Mucosa of gallbladder (tissue), 1 donor: Measurements from ENCODE around the gene SRRM5. TPM values are rescaled to one million over a fixed set of nuclear protein-coding genes. Genes with fewer than 3 reads are reported as not detected.
"Not testable (repeated sequence)": the region's sequence is repeated elsewhere in the genome, so short reads cannot be mapped to it uniquely, and the experiment has no call there.

Experiments used
- DNase-seq: peaks from one replicate; pipeline ENCODE4 v3.0.0-alpha.2; 2020; ENCODE audit warnings: low spot score
- total RNA-seq: library from RNA; stranded (reverse); gene quantifications from one replicate; pipeline ENCODE4 v1.2.1, GENCODE V29; 2021
- donor health status: DM: no; HTN: no; CAD: no.

The SRRM5 gene
- total RNA-seq, 1 donor from 2014 or later, result 0.52 TPM

DNA sequence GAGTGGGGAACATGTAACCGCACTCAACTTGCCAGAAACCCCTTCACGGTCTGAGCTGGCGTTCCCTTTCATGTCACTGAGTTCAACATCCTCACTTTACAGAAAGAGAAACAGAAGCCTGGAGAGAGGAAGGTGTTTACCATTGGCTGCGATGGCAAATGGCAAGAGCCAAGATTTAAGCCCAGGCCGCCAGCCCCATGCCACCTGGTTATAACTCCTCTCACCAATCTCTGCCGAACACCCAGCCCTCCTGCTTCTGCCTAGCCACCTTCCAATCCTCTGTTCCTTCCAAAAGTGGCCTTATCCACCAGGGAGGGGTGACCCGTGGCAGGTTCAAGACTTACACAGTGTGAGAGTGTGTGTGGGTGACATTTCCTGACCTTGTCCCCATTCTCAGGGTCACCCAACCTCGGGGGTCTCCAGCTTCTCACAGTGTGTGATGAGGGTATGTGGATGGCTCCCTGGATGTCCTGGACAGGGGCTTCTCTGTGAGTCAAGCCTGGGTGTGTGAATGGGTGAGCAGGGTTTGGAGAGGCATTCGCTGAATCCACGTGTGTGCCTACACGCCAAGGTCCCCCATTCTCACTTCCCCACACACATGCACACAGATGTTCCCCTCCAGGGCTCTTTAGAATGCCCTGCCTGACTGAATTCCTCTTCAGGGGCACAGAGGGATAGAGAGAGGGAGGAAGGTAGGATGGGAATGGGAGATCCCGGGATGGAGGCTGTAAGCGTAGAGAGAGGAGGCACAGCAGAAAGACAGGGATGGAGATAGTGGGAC, 26.5 kb downstream of the SRRM5 start:
- no peak for DNase-seq

DNA sequence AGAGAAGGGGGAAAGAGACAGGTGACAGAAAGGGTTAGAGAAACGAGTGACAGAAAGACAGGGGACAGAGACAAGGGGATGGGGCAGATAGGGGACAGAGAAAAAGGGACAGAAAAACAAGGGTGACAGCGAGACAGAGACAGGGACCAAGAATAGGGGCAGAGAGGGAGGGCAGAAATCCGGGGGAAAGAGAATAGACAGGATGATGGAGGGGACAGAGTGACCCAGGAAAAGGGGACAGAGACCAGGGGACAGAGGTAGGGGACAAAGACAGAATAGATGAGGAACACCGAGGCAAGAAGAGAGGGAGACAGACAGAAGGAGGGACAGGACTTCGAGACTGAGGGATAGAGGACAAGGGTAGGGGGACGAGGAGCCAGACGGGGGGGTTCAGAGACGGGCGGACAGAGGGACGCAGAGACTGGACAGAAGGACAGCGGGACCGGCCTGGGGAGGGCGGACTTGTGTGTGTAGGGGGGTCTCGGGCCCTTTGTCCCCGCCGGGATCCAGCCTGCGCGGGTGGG, 27.2 kb downstream of the SRRM5 start:
- no peak for DNase-seq

DNA sequence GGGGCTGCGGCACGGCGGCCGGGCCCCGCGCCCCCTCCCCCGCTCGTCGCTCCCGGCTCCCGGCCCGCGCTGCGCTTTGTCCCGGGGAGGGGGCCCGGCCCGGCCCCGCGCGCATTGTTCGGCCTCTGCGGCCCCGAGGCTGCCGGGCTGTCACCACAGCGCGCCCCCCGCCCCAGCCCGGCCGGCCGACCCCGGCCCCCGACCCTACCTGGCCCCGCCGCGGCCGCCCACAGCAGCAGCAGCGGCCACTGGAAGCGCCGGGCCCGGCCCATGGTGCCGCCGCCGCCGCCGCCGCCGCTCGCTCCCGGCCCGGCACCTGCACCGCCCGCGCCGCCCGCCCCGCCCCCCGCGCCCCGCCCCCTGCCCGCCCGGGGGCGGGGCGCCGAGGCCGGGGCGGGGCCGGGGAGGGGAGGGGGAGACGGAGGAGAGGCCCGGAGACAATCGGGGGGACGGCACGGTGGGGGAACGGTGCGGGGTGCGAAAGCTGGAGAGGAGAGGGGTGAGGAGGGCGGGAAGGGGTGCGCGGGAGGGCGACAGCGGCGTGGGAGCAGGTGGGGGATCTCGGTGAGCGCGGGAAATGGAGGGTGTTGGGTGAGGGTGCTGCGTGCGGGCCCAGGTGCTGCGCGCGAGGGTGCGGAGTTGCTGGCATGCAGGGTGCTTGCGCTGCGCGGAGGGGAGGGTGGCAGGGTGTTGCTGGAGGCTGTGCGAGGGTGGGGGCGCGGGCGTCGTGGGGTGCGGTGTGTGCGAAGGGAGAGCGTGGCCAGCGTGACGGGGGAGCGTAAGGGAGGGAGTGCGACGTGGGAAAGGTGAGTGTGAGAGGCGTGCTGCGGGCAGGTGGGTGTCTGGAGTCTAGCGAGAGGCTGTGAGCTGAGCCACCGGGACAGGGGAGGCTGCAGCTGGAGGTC, 27.9 kb downstream of the SRRM5 start, which contains the start of gene CADM4:
Gene CADM4 (minus strand): TSS at position 332 of the 905 bp plus-strand sequence. CDS start 60 bp downstream, at position 272.
- DNase-seq, result no peak

DNA sequence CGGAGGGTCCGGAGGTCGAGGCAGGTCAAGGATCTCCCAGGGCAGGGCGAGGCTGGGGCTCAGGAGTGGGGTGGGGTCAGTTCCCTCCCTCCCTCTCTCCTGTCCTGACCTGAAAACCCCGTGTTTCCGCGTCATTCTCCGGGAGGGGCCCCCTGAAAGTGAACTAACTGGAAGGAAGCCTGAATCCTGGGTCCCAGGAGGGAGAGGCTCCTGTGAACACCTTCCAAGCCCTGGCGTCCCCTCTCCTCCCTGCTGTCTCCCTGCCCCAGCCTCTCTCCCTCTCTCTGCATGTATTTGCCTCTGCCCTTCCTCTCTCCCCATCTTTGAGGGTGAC, 28.5 kb downstream of the SRRM5 start:
- DNase-seq, result no peak

DNA sequence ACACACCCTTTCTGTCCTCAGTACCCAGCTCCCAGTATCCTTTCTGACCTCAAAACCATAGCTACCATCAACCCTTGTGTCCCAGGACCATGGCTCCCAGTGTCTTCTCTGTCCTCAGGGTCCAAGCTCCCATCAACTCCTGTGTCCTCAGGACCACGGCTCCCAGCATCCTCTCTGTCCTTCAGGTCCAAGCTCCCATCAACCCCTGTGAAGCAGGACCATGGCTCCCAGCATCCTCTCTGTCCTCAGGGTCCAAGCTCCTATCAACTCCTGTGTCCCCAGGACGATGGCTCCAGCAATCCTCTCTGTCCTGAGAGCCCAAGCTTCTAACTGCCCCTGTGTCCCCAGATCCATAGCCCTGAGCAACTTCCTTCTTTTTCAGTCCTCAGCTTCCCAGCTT, 29.4 kb downstream of the SRRM5 start:
- no peak for DNase-seq

DNA sequence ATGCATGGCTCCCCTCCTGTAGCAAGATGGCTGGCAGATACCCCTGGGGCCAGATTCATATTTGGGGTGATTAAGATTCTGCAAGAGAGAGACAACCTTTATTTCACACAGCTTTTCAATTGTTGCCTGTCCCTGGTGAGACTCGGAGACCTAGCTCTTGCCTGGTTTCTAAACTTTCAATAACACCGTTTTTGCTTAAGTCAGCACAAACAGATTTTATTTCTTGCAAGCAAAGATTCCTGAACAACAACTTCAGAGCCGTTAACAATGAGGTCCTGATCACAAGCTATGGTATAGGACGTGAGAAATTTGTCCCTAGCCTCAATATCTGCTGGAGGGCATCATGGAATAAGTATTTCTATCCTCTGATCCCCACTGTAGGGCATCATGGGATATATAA, 30.6 kb downstream of the SRRM5 start:
- no peak for DNase-seq

DNA sequence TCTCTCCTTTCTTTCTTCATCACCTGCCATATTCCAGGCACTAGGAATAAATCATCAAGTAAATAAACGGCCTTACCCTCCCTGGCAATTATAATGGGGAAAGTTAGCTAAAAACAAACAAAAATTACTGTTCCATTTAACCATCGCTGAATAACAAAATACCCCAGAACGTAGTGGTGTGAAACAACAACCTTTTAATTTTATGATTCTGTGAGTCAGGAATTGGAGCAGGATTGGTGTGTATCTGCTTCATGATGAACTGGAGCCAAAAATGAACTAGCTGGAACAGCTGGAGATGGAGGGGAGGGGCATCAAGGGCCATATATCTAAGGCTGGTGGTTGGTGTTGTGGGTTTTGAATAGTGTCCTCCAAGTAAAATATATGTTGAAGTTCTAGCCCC, 31.4 kb downstream of the SRRM5 start:
- DNase-seq, result no peak

DNA sequence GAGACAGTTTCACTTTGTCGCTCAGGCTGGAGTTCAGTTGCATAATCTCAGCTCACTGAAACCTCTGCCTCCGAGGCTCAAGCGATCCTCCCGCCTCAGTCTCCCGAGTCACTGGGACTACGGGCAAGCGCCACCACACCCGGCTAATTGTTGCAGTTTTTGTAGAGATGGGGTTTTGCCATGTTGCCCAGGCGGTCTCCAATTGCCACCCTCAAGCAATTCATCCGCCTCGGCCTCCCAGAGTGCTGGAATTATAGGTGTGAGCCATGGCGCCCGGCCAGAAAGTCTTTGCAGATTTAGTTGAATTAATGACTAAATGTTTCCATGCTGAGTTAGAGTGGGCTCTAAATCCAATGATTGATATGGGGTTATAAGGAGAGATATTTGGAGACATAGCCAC, 32.3 kb downstream of the SRRM5 start:
- DNase-seq, result no peak

DNA sequence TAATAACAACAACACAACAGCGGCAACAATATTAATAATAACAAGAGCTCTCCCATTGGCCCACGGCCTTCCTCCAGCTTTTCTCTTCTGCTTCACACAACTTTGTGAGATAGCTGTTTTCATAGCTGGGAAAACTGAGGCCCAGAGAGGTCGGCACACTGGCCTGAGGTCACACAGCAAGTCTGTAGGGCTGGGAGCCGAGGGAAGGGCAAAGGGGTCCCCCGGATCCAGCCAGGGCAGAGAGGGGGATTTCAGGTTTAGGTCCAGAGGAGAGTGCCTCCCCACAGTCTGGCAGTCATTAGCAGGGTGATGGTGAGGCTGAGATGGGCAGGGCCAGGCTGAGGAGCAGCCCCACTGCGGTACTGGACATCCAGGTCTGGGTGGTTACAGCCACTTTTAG, 36.7 kb downstream of the SRRM5 start:
- no peak for DNase-seq

DNA sequence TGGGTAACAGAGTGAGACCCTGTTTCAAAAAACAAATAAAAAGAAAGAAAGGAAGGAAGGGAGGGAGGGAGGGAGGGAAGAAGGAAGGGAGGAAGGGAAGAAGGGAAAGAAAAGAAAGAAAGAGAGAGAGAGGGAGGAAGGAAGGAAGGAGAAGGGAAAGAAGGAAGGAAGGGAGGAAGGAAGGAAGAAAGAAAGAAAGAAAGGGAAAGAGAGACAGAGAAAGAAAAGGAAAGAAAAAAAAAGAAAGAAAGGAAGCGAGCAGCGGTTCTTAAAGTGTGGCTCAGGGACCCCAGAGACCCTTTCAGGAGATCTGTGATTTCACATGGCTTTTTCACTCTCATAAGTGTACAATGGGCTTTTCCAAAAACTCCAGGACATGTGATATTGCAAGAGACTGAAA, 37.6 kb downstream of the SRRM5 start:
- no peak for DNase-seq

DNA sequence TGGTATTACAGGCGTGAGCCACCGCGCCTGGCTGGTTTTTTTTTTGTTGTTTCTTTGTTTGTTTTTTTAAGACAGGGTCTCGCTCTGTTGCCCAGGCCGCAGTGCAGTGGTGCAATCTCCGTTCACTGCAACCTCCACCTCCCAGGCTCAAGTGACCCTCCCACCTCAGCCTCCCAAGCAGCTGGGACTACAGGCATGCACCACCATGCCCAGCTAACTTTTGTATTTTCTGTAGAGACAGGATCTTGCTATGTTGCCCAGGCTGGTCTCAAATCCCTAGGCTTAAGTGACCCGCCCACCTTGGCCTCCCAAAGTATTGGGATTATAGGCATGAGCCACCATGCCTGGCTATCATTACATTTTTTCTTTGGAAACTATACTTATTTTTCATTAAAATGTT, 38.4 kb downstream of the SRRM5 start:
- not testable (repeated sequence) for DNase-seq

DNA sequence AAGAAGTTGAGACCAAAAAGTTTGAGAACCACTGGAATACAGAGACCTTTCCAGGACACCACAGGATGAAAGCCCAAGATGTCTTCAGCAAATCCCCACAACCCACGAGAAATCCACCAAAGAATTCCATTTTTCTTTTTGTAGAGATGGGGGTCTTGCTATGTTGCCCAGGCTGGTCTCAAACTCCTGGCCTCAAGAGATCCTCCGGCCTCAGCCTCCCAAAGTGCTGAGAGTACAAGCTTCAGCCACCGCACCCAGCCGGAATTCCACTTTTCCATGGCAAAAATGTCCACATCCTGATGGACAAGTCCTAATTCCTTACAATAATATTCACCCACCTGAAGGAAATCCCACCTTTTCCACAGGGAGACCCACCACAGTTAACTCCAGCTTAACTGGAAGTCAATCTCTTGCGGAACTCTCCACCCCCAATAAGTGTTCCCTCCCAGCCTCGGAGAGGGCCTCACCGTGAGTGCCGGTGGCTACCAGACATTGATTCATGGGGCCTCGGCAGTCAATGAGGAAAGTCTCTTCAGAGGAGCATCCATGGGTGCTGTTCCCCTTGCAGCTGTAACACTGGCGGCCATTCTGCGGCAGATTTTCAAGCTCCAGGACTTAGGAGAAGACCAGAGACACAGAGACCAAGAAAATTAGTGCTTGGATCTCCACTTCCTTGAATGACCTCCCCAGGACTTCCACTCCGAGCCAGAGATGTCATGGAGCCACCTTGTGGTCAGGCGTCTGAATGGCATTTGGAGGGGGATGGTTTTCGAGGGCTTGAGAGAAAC, 40.1 kb downstream of the SRRM5 start:
- peak; percentile 61 for DNase-seq

DNA sequence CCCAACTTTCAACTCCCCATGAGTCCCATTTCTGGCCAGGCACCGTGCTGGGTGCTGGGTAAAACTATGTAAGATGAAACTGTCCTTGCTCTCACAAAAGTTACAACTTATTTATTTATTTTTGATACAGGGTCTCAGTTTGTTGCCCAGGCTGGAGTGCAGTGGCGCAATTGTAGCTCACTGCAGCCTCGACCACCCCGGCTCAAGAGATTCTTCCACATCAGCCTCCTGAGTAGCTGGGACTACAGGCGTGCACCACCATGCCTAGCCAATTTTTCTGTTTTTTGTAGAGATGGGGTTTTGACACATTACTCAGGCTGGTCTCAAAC, 40.6 kb downstream of the SRRM5 start:
- DNase-seq, result no peak

DNA sequence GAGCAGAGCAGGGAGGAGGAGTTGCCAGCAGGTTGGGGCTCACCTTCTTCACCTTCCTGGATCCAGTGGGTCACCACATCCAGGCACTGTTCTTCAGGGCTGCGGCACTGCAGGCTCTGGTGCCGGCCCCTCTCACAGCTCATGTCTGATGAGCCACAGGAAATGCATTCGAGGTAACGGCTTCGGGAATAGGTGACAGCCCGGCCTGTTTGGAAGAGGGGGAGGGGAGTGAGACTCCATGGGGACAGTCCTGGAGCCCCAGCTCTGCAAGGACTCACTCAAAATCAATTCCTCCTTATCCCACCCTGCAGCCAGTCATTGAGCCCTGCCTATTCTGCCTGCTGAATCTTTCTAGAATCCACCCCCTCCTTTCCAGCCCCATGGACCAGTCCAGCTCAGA, 44.5 kb downstream of the SRRM5 start:
- DNase-seq, result no peak

DNA sequence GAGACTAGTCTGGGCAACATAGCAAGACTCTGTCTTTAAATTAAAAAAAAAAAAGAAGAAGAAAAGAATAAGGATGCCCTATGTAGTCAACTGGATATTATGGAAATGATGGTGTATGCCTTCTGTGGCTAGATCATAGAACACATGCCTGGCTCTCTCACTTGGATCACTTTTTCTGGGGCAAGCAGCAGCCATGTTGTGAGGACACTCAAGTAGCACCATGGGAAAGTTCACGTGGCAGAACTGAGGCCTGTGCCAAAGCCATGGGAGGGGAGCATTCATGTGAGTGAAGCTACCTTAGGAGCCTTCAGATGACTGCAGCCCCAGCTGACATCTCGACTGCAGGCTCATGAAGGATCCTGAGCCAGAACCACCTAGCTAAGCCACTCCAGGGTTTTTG, 46.1 kb downstream of the SRRM5 start:
- DNase-seq, result no peak

DNA sequence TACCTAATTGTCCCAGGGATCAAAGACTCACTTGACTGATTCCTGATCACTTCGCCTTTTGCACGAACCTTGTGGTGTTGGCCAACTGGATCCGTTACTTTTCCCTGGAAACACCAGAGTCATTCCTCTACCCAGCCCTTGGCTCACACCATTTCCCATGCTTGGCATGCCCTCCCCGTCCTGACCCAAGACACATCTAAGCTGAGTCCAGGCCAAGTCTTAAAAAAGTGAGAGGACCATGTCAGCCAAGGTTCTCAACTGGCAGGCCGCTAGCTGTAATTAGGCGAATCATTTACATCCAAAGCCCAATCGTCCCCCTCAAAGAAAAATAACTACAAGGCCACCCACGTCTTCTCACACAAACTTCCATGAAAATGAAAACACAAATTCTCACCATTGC, 46.6 kb downstream of the SRRM5 start:
- DNase-seq, result no peak

DNA sequence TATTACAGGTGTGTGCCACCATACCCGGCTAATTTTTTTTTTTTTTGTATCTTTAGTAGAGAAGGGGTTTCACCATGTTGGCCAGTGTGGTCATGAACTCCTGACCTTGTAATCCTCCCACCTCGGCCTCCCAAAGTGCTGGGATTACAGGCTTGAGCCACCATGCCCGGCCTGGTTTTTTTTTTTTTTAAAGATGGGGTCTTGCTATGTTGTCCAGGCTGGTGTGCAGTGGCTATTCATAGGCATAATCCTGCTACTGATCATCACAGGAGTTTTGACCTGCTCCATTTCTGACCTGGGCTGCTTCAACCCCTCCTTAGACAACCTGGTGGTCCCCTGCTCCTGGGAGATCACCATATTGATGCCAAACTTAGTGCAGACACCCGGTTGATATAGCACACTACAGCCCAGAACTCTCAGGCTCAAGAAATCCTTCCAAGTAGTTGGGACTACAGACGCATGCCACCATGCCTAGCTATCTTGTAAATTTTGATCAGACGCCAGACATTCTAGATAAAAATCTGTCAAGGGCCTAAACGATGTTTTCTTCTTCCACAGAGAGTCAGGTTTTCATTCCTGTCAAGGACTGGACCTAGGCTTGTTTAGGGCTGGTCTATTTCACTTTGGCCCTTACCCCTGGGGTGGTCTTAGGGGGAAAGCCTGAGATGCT, 48.5 kb downstream of the SRRM5 start:
- no peak for DNase-seq

DNA sequence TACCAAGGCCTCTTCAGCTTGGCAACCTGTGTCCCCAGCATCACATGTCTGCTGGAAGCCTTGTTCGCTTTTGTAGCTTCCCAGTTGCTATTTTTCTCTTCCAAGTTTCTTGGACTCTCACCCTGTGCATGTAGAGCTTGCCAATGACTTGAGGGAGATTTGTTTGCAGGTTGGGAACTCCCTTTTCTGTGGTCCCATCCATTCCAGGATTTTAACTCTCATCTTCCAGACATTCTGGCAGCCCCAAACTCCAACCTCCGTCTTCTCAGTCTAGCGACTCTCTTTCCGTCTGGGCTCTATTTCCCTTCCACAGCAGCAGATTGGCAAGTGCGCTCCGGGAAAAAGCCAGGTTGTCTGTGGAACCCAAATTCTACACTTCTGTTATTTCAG, 49.1 kb downstream of the SRRM5 start:
- DNase-seq, result no peak

DNA sequence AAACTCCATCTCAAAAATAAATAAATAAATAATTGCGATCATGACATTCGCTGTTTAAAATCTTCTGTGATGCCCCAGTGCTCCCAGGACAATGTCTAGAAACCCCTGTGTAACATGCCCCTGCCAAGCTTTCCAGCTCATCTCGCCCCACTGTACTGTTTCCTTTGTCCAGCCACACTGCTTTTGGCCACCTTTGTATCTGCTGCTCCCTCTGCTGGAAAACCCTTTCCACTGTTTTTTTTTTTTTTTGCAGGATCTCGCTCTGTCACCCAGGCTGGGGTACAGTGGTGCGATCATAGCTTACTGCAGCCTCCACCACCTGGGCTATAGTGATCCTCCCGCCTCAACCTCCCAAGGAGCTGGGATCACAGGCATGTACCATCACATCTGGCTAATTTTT, 50.6 kb downstream of the SRRM5 start:
- DNase-seq, result no peak

DNA sequence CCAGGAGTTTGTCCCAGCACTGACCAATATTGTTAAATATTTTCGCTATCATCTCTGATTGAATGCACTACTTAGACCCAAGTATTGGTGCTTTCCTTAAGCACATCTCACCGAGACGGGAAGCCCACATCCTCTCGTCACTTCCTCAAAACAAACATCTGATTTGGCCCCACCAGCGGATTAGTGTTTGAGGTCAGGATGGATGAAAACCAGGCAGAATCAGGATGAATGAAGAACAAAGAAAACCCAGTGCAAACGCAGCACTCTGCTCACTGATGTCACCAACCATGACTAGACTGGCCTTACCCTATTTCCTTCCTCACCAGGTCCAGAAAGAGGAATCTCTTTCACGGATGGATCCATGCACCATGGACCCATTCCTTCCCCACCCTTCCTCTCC, 52.1 kb downstream of the SRRM5 start:
- DNase-seq, result no peak
